GM12865 (cell line): ENCODE data around the gene SEBOX.

ENCODE experiments used
- DNase-seq: peaks from one replicate; pipeline ENCODE4 v3.0.0; 2010; ENCODE audit warnings: low read depth
- H3K4me3 ChIP-seq: 2 replicates; pipeline ENCODE4 v1.5.1; 2011; ENCODE audit warnings: mild to moderate bottlenecking, low read depth, low read length, control low read depth
- CTCF ChIP-seq: IDR thresholded peaks from 2 replicates; pipeline ENCODE4 v1.5.1; 2011; ENCODE audit warnings: low read length, control low read depth, low read depth, inconsistent platforms; ENCODE audit not compliant: insufficient read depth; ENCODE audit errors: missing control alignments

SEBOX gene

GRCh38 chr17:28372945-28373274, 7.9 kb upstream of the SEBOX start:
- peak overlapping the region; percentile 76 for H3K4me3 ChIP-seq
- TF ChIP-seq CTCF, result no peak

GRCh38 chr17:28372203-28372944, 7.4 kb upstream of the SEBOX start:
- H3K4me3 ChIP-seq, result peak overlapping the region; percentile 76
- peak; percentile 55 for DNase-seq
- TF ChIP-seq CTCF, result no peak

More at GRCh38 chr17:28372945-28373274, 7.9 kb upstream of the SEBOX start:
- no peak for DNase-seq

GRCh38 chr17:28371245-28372202, 6.5 kb upstream of the SEBOX start, which contains the start of gene SARM1:
Gene SARM1 (plus strand): TSS chr17:28371694. CDS start chr17:28372033, 339 bp downstream.
- no peak for TF ChIP-seq CTCF
- DNase-seq, result peak; percentile 94
- H3K4me3 ChIP-seq, result peak within 1 kb of the TSS; percentile 76

GRCh38 chr17:28370744-28371103, 5.7 kb upstream of the SEBOX start:
- DNase-seq, result no peak
- H3K4me3 ChIP-seq, result no peak overlapping the region
- TF ChIP-seq CTCF, result no peak

- peak within 1 kb of the TSS; percentile 76 for H3K4me3 ChIP-seq
- TF ChIP-seq CTCF, result no peak
- DNase-seq, result no peak
Observed at GRCh38 chr17:28370035-28370743, 5.2 kb upstream of the SEBOX start, which contains the start of gene VTN. Gene VTN (minus strand): TSS chr17:28370307. CDS start chr17:28370203, 104 bp downstream.

GRCh38 chr17:28369684-28370034, 4.7 kb upstream of the SEBOX start:
- no peak for DNase-seq
- TF ChIP-seq CTCF, result no peak
- H3K4me3 ChIP-seq, result no peak overlapping the region
